Activated T-cell treated with anti-CD3 and anti-CD28 coated beads for 24 hours (primary cell): ENCODE data around the gene KIF7.
"Not testable (repeated sequence)": the region's sequence is repeated elsewhere in the genome, so short reads cannot be mapped to it uniquely, and the experiment has no call there.

ENCODE experiments used
- DNase-seq: peaks from one replicate; pipeline ENCODE4 v3.0.0-alpha.2; 2020; ENCODE audit warnings: low read depth

Gene KIF7

GRCh38 chr15:89616228-89616627 lies 39.0 kb downstream of the KIF7 start:
- no peak for DNase-seq

DNA sequence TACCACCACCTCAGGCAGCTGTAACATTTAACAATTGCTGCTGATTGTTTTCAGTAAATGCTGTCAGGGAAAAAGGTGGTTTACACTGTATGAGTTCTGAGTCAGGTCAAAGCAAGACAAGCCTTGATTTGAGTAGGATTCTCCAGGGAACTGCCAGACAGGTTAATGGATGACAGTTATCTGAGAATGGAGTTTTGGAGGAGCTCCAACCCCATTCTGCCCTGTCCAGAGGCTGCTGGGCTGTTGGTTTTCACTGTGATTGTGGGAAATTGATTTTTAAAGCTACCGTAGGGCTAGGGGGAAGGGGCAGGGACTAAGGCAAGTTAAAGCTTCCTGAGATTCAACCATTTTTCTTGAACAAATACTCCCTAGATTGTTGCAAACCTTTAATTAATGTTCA lies 40.1 kb downstream of the KIF7 start:
- DNase-seq, result no peak

- DNase-seq, result no peak
These were observed 41.1 kb downstream of the KIF7 start for GRCh38 chr15:89614164-89614563.

DNA sequence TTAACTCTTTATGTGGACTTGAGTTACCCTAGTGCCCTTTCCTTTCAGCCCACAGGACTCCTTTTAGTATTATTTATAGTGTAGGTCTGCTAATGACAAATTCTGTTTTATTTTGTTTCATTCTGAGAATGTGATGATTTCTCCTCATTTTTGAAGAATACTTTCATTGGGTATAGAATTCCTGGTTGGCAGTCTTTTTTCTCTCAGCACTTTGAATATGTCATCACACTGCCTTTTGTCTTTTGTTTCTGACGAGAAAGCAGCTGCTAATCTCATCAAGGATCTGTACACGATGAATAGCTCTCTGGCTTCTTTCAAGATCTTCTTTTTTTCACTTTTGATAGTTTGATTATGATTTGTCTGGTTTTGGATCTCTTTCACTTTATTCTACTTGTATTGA lies 42.2 kb downstream of the KIF7 start:
- no peak for DNase-seq

DNA sequence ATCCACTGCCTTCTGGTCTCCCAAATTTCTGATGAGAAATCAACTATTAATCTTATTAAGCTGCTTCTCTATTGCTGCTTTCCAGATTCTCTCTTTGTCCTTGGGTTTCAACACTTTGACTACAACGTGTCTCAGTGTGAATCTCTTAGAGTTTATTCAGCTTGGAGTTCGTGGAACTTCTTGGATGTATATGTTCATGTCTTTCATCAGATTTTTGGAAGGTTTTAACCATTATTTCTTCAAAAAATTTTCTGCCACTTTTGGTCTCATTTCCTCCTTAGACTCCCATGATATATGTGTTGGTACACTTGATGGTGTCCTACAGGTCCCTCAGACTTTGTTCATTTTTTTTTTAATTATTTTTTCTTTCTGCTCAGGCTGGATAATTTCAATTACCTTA lies 44.0 kb downstream of the KIF7 start:
- no peak for DNase-seq

DNA sequence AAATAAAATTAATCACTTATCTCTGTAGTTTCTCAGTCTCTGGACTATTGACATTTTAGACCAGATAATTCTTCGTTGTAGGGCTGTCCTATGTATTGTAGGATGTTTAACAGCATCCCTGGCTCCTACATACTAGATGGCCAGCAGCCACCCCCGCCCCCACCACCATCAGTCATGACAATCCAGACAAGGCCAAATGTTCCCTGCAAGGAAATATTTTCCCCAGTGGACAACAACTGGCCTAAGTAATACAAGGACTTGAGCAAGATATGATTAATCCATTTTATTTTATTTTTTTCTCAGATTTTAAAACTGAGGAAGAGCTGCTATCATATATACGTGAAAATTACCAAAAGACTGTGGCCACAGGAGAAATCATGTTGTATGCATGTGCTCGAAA lies 56.2 kb downstream of the KIF7 start:
- DNase-seq, result no peak

GRCh38 chr15:89593018-89593417 lies 62.2 kb downstream of the KIF7 start:
- DNase-seq, result no peak

DNA sequence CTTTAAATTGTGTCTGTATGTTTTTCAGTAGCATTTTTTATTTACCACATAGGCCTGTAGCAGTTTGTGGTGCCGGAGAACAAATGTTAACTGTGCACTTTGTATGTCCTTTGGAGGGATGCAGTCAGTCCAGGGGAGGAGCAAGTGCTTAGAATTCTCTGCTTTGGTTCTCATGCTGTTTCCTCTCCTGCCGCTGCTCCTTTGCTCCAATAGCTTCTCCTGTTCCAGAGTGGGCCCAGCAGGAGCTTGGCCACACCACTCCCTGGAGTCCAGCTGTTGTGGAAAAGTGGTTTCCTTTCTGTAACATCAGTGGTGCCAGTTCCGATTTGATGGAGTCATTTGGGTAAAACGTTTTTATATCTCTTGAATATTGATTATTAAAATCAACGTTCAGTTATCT lies 63.4 kb downstream of the KIF7 start:
- no peak for DNase-seq

DNA sequence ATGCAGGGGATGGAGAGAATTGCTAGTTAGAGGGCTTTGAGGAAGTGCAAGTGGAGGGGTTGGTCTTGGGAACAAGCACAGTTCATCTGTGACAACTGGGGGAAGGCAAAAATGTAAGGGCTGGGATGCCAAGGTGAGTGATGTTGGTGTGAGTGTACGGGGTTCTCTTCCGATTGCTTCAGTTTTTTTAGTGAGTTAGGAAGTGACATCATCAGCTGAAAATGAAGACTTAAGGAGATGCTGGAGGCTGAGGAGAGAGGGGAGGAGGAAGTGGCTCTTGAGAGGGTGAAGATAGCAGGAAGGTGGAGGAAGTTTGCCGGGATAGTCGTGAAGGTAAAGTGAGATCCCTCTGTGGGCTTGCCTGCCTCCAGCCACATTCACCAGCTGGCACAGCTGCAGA lies 67.3 kb downstream of the KIF7 start:
- no peak for DNase-seq

DNA sequence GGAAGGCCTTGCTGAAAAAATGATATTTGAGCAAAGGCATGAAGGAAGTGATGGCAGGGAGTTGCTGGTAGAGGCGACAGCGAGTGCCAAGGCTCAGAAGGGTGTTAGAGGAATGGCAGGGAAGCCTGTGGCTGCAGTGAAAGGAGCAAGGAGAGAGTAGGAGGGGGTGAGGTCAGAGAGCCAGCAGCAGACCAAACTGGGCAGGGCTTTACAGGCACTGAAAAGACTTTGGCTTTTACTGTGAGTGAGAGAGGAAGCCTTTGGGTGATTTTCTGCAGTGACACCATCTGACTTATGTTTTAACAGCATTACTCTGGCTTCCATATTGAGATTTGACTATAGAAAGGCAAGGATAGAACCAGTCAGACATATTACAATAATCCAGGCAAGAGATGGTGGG lies 68.6 kb downstream of the KIF7 start:
- DNase-seq, result no peak

GRCh38 chr15:89580747-89581146 lies 74.5 kb downstream of the KIF7 start:
- not testable (repeated sequence) for DNase-seq

GRCh38 chr15:89578146-89578545 lies 77.1 kb downstream of the KIF7 start:
- no peak for DNase-seq
